H1 (cell line): ENCODE results near the gene CASZ1. TPM values are rescaled to one million over a fixed set of nuclear protein-coding genes. Genes with fewer than 3 reads are reported as not detected.

Source experiments
- CTCF ChIA-PET: fragments of 300-600 bp; sonication (Branson Sonifier 250); formaldehyde crosslinking; loops from one replicate; lab custom pipeline; 2021; ENCODE audit not compliant: partially characterized antibody; lab: Charles Lee
- POLR2A ChIA-PET: fragments of 300-600 bp; sonication (Branson Sonifier 250); formaldehyde crosslinking; loops from one replicate; lab custom pipeline; 2021; ENCODE audit warnings: inconsistent platforms; ENCODE audit not compliant: partially characterized antibody; lab: Charles Lee
- DNase-seq, 2 experiments: peaks; one replicate each; pipeline versions ENCODE4 v3.0.0 to v3.0.0-alpha.2; 2010 to 2022; ENCODE audit warnings: low spot score in 2 of 2, low read depth in 1 of 2, mixed read lengths in 1 of 2
- FAIRE-seq: peaks from 2 replicates; lab custom pipeline; 2011; peaks lifted over from hg19 to GRCh38; lab: Jason Lieb, UNC
- H2AFZ ChIP-seq: 2 replicates; pipeline ENCODE4 v1.8.1; 2012; ENCODE audit warnings: low read length, inconsistent platforms
- H2AK5ac ChIP-seq: 2 replicates; pipeline ENCODE4 v1.6.1; 2013; ENCODE audit warnings: low read depth, low read length
- H2BK120ac ChIP-seq: replicated peaks from 2 replicates; pipeline ENCODE3; 2013; ENCODE audit warnings: low read depth, low read length, inconsistent platforms
- H2BK12ac ChIP-seq: 2 replicates; pipeline ENCODE4 v1.6.1; 2013; ENCODE audit warnings: low read depth, low read length
- H2BK15ac ChIP-seq: 2 replicates; pipeline ENCODE4 v1.6.1; 2013; ENCODE audit warnings: low read length
- H2BK20ac ChIP-seq: 2 replicates; pipeline ENCODE4 v1.6.1; 2013; ENCODE audit warnings: low read length
- H2BK5ac ChIP-seq: 2 replicates; pipeline ENCODE4 v1.6.1; 2013; ENCODE audit warnings: low read depth, low read length
- H3K14ac ChIP-seq: 2 replicates; pipeline ENCODE4 v1.6.1; 2013; ENCODE audit warnings: inconsistent platforms; ENCODE audit not compliant: insufficient read length
- H3K18ac ChIP-seq: 2 replicates; pipeline ENCODE4 v1.6.1; 2013; ENCODE audit warnings: low read length; ENCODE audit errors: extremely low read depth
- H3K23ac ChIP-seq: 2 replicates; pipeline ENCODE4 v1.6.1; 2013; ENCODE audit warnings: inconsistent platforms; ENCODE audit not compliant: insufficient read length
- H3K23me2 ChIP-seq: 2 replicates; pipeline ENCODE4 v1.6.1; 2013; ENCODE audit warnings: low read depth, low read length
- H3K27ac ChIP-seq: 2 replicates; pipeline ENCODE4 v1.6.1; 2011; ENCODE audit warnings: low read depth, low read length, inconsistent platforms
- H3K27me3 ChIP-seq, 4 experiments: replicated peaks in 1 of 4; 1 replicate in 1 of 4; 2 replicates in 3 of 4; pipeline versions ENCODE4 v1.6.1 to v1.8.1; 2011 to 2013; ENCODE audit warnings: low read length in 3 of 4, mild to moderate bottlenecking in 3 of 4, inconsistent platforms in 2 of 4, mixed read lengths in 2 of 4, moderate library complexity in 1 of 4; ENCODE audit not compliant: control insufficient read depth in 3 of 4, insufficient read depth in 3 of 4; ENCODE audit errors: extremely low read depth in 1 of 4
- H3K36me3 ChIP-seq, 4 experiments: 2 replicates each; pipeline versions ENCODE4 v1.6.1 to v1.8.1; 2011 to 2013; ENCODE audit warnings: mild to moderate bottlenecking in 4 of 4, low read length in 3 of 4, moderate library complexity in 2 of 4, control low read depth in 1 of 4, inconsistent platforms in 1 of 4; ENCODE audit not compliant: insufficient read depth in 4 of 4, control insufficient read depth in 2 of 4
- H3K4ac ChIP-seq: replicated peaks from 2 replicates; pipeline ENCODE3; 2013; ENCODE audit warnings: low read length, low read depth, mixed read lengths, inconsistent platforms; ENCODE audit not compliant: insufficient read length
- H3K4me1 ChIP-seq, 4 experiments: replicated peaks in 1 of 4; 1 replicate in 1 of 4; 2 replicates in 3 of 4; pipeline versions ENCODE4 v1.6.1 to v1.8.1; 2011 to 2013; ENCODE audit warnings: low read length in 3 of 4, inconsistent platforms in 2 of 4, mixed read lengths in 1 of 4; ENCODE audit not compliant: insufficient read depth in 4 of 4, control insufficient read depth in 3 of 4
- H3K4me2 ChIP-seq, 2 experiments: 2 replicates each; pipeline versions ENCODE4 v1.6.1 to v1.8.1; 2011 to 2013; ENCODE audit warnings: low read depth in 2 of 2, low read length in 2 of 2, control low read depth in 1 of 2, inconsistent platforms in 1 of 2, mild to moderate bottlenecking in 1 of 2; ENCODE audit not compliant: insufficient read depth in 1 of 2
- H3K4me3 ChIP-seq, 4 experiments: fragments of 200-600, 300-600 bp in 1 of 4; sonication (generic), shearing (Covaris generic), sonication (Bioruptor Twin) in 1 of 4; 2 replicates each; pipeline versions ENCODE4 v1.5.1 to v1.8.1; 2011 to 2016; ENCODE audit warnings: low read length in 4 of 4, low read depth in 3 of 4, control low read depth in 2 of 4, inconsistent platforms in 2 of 4, mild to moderate bottlenecking in 2 of 4, mixed read lengths in 1 of 4, moderate library complexity in 1 of 4; ENCODE audit not compliant: insufficient read depth in 2 of 4; ENCODE audit errors: extremely low read depth in 1 of 4
- H3K56ac ChIP-seq: replicated peaks from 2 replicates; pipeline ENCODE3; 2013; ENCODE audit warnings: low read depth, mild to moderate bottlenecking, mixed read lengths, low read length, inconsistent platforms; ENCODE audit not compliant: insufficient read length
- H3K79me1 ChIP-seq: 2 replicates; pipeline ENCODE4 v1.6.1; 2013; ENCODE audit warnings: low read depth, low read length, control low read depth
- H3K79me2 ChIP-seq, 2 experiments: 2 replicates each; pipeline versions ENCODE4 v1.6.1 to v1.8.1; 2012 to 2013; ENCODE audit warnings: low read length in 2 of 2, mild to moderate bottlenecking in 2 of 2, inconsistent platforms in 1 of 2; ENCODE audit not compliant: insufficient read depth in 2 of 2, control insufficient read depth in 1 of 2
- H3K9ac ChIP-seq, 4 experiments: replicated peaks in 1 of 4; 1 replicate in 1 of 4; 2 replicates in 3 of 4; pipeline versions ENCODE4 v1.6.1 to v1.8.1; 2011 to 2013; ENCODE audit warnings: low read depth in 3 of 4, low read length in 3 of 4, control low read depth in 2 of 4, mild to moderate bottlenecking in 2 of 4, moderate library complexity in 2 of 4, inconsistent platforms in 1 of 4; ENCODE audit errors: extremely low read depth in 1 of 4
- H3K9me3 ChIP-seq, 2 experiments: 2 replicates each; pipeline versions ENCODE4 v1.6.1 to v1.8.1; 2012 to 2013; ENCODE audit warnings: mild to moderate bottlenecking in 2 of 2, moderate library complexity in 2 of 2, control low read depth in 1 of 2, inconsistent platforms in 1 of 2, low read depth in 1 of 2, low read length in 1 of 2, mixed read lengths in 1 of 2; ENCODE audit not compliant: insufficient read depth in 2 of 2
- H4K20me1 ChIP-seq, 2 experiments: replicated peaks in 1 of 2; 2 replicates each; pipeline versions ENCODE3 to v1.8.1; 2011 to 2013; ENCODE audit warnings: inconsistent platforms in 2 of 2, low read length in 2 of 2, mild to moderate bottlenecking in 1 of 2; ENCODE audit not compliant: insufficient read depth in 2 of 2, control insufficient read depth in 1 of 2
- H4K5ac ChIP-seq: 2 replicates; pipeline ENCODE4 v1.6.1; 2013; ENCODE audit warnings: low read length, low read depth, mixed read lengths, inconsistent platforms; ENCODE audit not compliant: insufficient read length
- H4K8ac ChIP-seq: 2 replicates; pipeline ENCODE4 v1.8.0; 2013; ENCODE audit warnings: mild to moderate bottlenecking, moderate library complexity, low read length, inconsistent platforms; ENCODE audit not compliant: insufficient read depth; ENCODE audit errors: extremely low read depth
- H4K91ac ChIP-seq: replicated peaks from 2 replicates; pipeline ENCODE3; 2013; ENCODE audit warnings: low read length, mixed read lengths, inconsistent platforms; ENCODE audit not compliant: insufficient read length
- BACH1 ChIP-seq: IDR thresholded peaks from 2 replicates; pipeline ENCODE4 v1.6.1; 2012; ENCODE audit warnings: low read length, improper control_type of control experiment
- CHD1 ChIP-seq: IDR thresholded peaks from 2 replicates; pipeline ENCODE4 v1.6.1; 2012; ENCODE audit warnings: low read depth, low read length, improper control_type of control experiment
- CREB1 ChIP-seq: IDR thresholded peaks from 2 replicates; pipeline ENCODE4 v1.6.1; 2012; ENCODE audit warnings: inconsistent platforms
- GTF2F1 ChIP-seq: IDR thresholded peaks from 2 replicates; pipeline ENCODE4 v1.6.1; 2012; ENCODE audit warnings: low read depth, low read length, improper control_type of control experiment, borderline replicate concordance
- HDAC6 ChIP-seq: IDR thresholded peaks from one replicate; pipeline ENCODE4 v1.7.1; 2012; ENCODE audit warnings: low read depth, mild to moderate bottlenecking, inconsistent platforms, low read length, moderate library complexity
- KDM5A ChIP-seq: fragments of 200-600 bp; IDR thresholded peaks from 2 replicates; pipeline ENCODE4 v1.7.1; 2012; ENCODE audit warnings: mild to moderate bottlenecking, low read length, inconsistent platforms, mixed read lengths
- NRF1 ChIP-seq: IDR thresholded peaks from 2 replicates; pipeline ENCODE4 v1.6.1; 2011; ENCODE audit warnings: mild to moderate bottlenecking, low read depth, low read length, improper control_type of control experiment
- POLR2A ChIP-seq, 2 experiments: IDR thresholded peaks; 1 replicate in 1 of 2; 2 replicates in 1 of 2; pipeline ENCODE4 v1.6.1; 2011; ENCODE audit warnings: low read depth in 2 of 2, low read length in 2 of 2, mild to moderate bottlenecking in 2 of 2; ENCODE audit errors: control extremely low read depth in 1 of 2
- RAD21 ChIP-seq, 2 experiments: IDR thresholded peaks in 1 of 2; conservative IDR thresholded peaks in 1 of 2; 2 replicates each; pipeline ENCODE4 v1.6.1; 2011; ENCODE audit warnings: low read depth in 2 of 2, low read length in 2 of 2, improper control_type of control experiment in 1 of 2, inconsistent platforms in 1 of 2, mild to moderate bottlenecking in 1 of 2, moderate library complexity in 1 of 2
- TCF12 ChIP-seq: IDR thresholded peaks from 2 replicates; pipeline ENCODE4 v1.6.1; 2011; ENCODE audit warnings: low read depth, mild to moderate bottlenecking, low read length
- TEAD4 ChIP-seq: IDR thresholded peaks from 2 replicates; pipeline ENCODE4 v1.6.1; 2012; ENCODE audit warnings: low read depth, low read length, inconsistent platforms, mixed read lengths
- WGBS, 2 experiments: shearing (Covaris generic) in 1 of 2; methylation state at CpG; one replicate each; pipeline versions ENCODE4 v1.1.6 to v1.1.7; 2013 to 2015; ENCODE audit warnings: low lambda C conversion rate in 2 of 2, mixed read lengths in 2 of 2, inconsistent platforms in 1 of 2, low coverage in 1 of 2, missing lambda C conversion rate in 1 of 2; ENCODE audit not compliant: insufficient replicate concordance in 2 of 2, insufficient coverage in 1 of 2, insufficient read length in 1 of 2; ENCODE audit errors: extremely low coverage in 1 of 2, missing lambda C conversion rate in 1 of 2; 5-methylcytosine and 5-hydroxymethylcytosine counted together
- polyA plus RNA-seq, 7 experiments: library from polyadenylated mRNA; depleted of rRNA in 3 of 7; stranded (reverse) in 5 of 7; unstranded in 2 of 7; fragments of >200 nt in 5 of 7; fragments of 200-250 nt in 2 of 7; gene quantifications; 1 replicate in 5 of 7; 2 replicates in 1 of 7; 4 replicates in 1 of 7; pipeline versions ENCODE4 v1.2.1 to v1.2.3, GENCODE V29; 2011 to 2013; ENCODE audit warnings: missing spikeins in 2 of 7, mixed read lengths in 2 of 7
- total RNA-seq: library from RNA; stranded (reverse); fragmentation: NEBNext Ultra II Directional; extraction: Animal tissue kit (Norgen Biotek cat#: 25700); gene quantifications from 2 replicates; pipeline ENCODE4 v1.2.1, GENCODE V29; 2021
- TF ChIP-seq, protein P1 (sequence below): IDR thresholded peaks from 2 replicates; pipeline ENCODE4 v1.6.1; 2012; ENCODE audit warnings: inconsistent platforms

CASZ1 gene
- total and polyA plus RNA-seq, 2 of the 8 experiments (the other 6 are each of a cell fraction or from before 2014, with no cell fraction given), result 4.4 to 7.7 TPM

DNA sequence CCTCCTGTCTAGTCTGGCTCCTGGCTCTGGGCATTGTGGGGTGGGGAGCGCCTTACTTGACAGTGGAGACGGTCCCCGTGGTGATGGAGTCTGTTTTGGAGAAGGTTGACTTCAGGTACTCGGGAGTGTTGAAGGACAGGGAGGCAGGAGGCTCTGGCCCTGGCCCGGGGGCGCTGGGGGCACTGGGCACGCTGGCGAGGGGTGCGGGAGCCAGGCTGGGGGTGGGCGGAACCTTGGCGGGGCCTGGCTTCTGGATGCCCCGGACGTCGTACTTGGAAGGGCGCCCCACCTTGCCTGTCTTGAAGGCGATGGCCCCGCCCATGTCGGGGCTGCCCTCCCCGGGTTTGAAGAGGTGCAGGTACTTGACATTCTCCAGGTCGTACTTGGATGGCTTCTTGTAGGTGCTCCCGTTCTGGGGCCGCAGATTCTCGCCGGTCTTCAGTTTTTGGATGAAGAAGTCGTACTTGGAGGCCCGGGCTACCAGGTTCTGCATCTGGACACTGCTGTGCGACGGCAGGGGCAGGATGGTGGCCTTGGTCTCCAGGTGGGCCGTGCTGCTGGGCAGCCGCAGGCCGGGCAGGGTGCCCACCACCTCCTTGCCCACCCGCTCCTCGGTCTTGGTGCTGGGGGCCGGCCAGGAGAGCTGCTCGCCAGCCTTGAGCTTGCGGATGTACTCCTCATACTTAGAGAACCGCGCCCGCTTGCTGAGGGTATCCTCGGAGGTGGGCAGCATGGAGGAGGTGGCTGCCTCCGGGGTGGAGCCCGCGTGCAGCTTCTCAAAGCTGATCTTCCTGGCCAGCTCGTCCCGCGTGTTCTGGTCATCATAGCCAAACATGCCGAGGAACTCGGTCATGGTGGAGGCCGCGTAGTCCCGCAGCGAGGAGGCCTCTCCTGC lies 136.6 kb downstream of the CASZ1 start:
- Histone ChIP-seq H3K36me3 (peaks cover 0 to 3% (median 1%) of the 10 kb centered on the region in 4 experiments; a peak in 5 of 8 replicates), H3K27ac (no peak overlapping the region), H3K23ac (no peak overlapping the region), H4K20me1 (peaks cover 1 to 15% of the 10 kb centered on the region in 2 experiments), H3K18ac (no peak overlapping the region), H2AK5ac (no peak overlapping the region), H3K14ac (no peak overlapping the region), H2BK120ac (no peak overlapping the region), H3K4me1 (peaks cover 0 to 14% (median 7%) of the 10 kb centered on the region in 4 experiments; a peak in 4 of 7 replicates), H2BK20ac (no peak overlapping the region), H4K5ac (no peak overlapping the region), H2BK15ac (no peak overlapping the region), H4K8ac (no peak overlapping the region; the same call in 1 of the 2 replicates), H3K4ac (no peak overlapping the region), H3K4me3 (no peak overlapping the region), H3K79me2 (no peaks in the 10 kb centered on the region), H3K27me3 (peaks cover 0 to 2% (median 0%) of the 10 kb centered on the region in 4 experiments; a peak in 1 of 7 replicates), H4K91ac (no peak overlapping the region), H3K9me3 (no peaks in the 10 kb centered on the region), H3K56ac (no peak overlapping the region), H2AFZ (no peak overlapping the region), H3K4me2 (no peak overlapping the region), H2BK12ac (no peak overlapping the region), H3K79me1 (no peaks in the 10 kb centered on the region; the same call in 1 of the 2 replicates), H3K9ac (no peak overlapping the region), H3K23me2 (peaks cover 12% of the 10 kb centered on the region), H2BK5ac (no peak overlapping the region)
- ChIA-PET POLR2A (interaction anchor here (0.7 kb wide), 1 partner anchor 12 kb away, joined by 3 read pairs; no protein-coding TSS in a partner anchor), CTCF (no interaction called here)
- TF ChIP-seq, protein P1, sequence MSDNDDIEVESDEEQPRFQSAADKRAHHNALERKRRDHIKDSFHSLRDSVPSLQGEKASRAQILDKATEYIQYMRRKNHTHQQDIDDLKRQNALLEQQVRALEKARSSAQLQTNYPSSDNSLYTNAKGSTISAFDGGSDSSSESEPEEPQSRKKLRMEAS, result no peak
- TF ChIP-seq GTF2F1 (no peak), NRF1 (no peak), HDAC6 (no peak), CHD1 (no peak), POLR2A (IDR thresholded peaks at IDR 0.05; ENCODE audit: control extremely low read depth in 1 of 2, low read depth in 2 of 2, low read length in 2 of 2) (no peak), TCF12 (no peak), KDM5A (no peak), TEAD4 (no peak), RAD21 (IDR thresholded peaks at IDR 0.05 in 1 of 2, conservative IDR thresholded peaks at IDR 0.05 in 1 of 2; ENCODE audit: low read depth in 2 of 2, low read length in 2 of 2) (no peak), CREB1 (no peak), BACH1 (no peak)
- DNase-seq (no peak), FAIRE-seq (no peak)
- 93% methylated on average over 45 of the region's 52 CpGs; no CpG with 5 or more reads in 1 of the 2 experiments for WGBS, 2 experiments
